Fibroblast of the conjunctiva (primary cell): ENCODE measurements around the gene TMEM131.

Source experiments
- DNase-seq: peaks from one replicate; pipeline ENCODE4 v3.0.0-alpha.2; 2010; ENCODE audit warnings: low read depth

The TMEM131 gene

DNA sequence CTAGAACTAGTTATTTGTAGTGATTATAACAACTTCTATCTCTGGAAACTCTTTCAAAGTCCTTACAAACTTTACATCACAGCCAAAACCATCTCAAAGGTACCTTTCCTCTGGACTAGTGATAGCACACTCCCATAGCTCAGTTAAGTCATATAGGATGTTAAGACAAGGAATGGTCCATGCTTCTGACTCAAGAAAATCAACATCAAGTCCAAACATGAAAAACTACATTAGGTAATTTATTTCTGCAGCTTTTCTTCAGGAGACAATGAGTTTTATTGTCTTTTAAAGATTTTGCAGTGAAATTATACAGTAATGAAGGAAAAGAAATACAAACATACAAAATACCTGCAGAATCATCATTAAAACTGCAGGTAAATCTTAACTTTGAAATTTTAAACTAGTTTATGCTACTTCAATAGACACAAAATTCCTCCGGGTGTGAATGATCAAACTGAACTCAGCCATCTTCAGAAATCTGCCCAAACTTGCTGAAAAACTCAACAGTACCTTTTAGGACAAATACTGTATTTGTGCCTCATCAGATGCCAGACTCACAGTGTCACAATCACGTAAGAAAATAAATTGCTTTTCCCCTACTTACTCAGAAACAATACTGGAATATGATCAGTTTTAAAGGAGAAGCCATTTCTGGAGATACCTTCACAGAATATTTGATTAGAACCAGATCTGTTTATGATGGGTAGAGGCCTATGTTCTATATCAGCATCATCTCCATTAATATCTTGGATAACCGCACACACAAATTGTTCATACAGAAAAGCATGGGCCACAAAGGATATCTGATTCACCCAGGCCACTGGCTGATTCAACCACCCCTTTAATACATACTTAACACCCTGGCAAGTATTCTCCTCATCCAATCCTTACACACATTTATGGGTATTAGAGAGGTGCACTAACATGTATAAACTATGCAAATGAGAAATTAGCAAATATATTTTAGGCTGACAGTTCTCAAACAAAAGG, 2.6 kb downstream of the TMEM131 start:
- no peak for DNase-seq

GRCh38 chr2:97991081-97991856, 4.5 kb downstream of the TMEM131 start:
- DNase-seq: no peak

DNA sequence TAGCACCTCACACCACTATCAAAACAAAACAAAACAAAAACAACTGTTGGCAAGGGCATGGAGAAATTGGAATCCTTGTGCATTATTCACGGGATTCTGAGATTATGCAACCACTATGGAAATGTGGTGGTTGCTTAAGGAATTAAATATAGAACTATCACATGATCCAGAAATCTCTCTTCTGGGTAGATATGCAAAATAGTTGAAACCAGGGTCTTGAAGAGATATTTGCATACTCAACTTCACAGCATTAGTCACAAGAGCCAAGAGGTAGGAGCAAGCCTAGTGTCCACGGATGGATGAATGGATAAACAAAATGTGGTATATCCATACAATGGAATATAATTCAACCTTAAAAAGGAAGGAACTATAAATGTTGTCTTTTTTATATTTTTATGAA, 7.0 kb downstream of the TMEM131 start:
- no peak for DNase-seq

- DNase-seq: no peak
Measured at GRCh38 chr2:97985998-97986397, 9.8 kb downstream of the TMEM131 start.

DNA sequence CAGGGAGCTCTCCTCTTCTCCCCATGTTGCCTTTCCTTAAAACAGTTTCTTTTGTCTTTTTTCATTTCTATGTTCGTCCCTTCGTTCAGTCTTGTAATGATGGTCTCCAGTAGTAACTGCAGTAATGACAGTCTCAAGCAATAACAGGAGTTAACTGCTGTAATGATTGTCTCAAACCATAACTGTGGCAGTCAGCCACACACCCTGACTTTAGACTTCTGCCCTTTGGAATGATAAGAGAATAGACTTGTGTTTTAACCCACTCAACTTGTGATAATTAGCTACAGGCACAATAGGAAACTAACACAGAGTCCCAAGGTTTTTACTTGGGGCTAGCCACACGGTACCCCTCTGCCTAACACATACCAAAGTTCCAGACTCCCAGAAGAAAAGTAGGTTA, 12.1 kb downstream of the TMEM131 start:
- DNase-seq: no peak

DNA sequence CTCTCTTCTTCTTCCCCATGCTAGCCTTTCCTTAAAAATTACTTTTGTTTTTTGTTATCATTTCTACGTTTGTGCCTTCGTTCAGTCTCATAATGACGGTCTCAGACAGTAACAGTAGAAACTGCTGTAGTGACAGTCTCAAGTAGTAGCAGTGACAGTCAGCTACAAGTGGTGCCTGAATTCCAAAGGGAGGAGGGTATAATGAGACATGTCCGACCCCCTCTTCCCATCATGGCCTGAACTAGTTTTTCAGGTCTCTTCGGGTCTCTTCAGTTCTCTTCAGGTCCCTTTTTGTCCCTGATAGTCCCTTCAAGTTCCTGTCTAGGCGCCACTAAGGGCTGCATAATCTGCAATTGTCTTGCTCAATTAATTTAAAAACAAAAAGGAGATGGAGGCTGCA, 12.6 kb downstream of the TMEM131 start:
- no peak for DNase-seq

GRCh38 chr2:97982621-97983020, 13.1 kb downstream of the TMEM131 start:
- no peak for DNase-seq

- DNase-seq: no peak
Measured at GRCh38 chr2:97981961-97982360, 13.8 kb downstream of the TMEM131 start.

DNA sequence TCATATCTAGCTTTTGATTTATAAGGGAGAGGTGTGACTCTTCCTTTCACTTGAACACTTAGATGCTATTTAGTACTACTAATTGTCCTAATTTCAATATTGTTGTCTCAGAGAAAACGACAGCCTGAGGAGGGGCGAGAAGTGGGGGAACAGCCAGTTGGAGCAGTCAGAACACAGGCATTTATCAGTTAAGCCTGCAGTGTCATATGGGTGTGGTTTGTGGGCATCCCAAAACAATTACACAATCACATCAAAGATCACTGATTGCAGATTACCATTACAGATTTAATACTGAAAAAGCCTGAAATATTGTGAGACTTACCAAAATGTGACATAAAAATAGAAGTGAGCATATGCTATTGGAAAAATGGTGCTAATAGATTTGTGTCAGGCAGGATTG, 15.8 kb downstream of the TMEM131 start:
- no peak for DNase-seq

DNA sequence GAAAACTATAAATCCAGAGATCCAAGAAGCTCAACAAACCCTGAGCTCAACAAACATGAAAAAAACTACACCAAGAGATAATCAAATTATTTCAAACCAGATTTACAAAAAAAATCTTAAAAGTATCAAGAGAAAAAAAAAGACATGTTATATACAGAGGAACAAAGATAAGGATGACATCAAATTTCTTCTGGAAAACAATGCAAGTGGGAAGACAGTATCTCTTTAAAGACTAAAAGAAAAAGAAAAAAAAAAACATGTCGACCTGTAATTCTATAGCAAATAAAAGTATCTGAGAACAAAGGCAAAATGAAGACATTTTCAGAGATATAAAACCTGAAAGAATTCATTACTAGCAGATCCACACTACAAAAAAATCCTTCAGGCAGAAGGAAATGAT, 21.3 kb downstream of the TMEM131 start:
- DNase-seq: no peak

GRCh38 chr2:97970293-97971060, 25.3 kb downstream of the TMEM131 start:
- DNase-seq: no peak

DNA sequence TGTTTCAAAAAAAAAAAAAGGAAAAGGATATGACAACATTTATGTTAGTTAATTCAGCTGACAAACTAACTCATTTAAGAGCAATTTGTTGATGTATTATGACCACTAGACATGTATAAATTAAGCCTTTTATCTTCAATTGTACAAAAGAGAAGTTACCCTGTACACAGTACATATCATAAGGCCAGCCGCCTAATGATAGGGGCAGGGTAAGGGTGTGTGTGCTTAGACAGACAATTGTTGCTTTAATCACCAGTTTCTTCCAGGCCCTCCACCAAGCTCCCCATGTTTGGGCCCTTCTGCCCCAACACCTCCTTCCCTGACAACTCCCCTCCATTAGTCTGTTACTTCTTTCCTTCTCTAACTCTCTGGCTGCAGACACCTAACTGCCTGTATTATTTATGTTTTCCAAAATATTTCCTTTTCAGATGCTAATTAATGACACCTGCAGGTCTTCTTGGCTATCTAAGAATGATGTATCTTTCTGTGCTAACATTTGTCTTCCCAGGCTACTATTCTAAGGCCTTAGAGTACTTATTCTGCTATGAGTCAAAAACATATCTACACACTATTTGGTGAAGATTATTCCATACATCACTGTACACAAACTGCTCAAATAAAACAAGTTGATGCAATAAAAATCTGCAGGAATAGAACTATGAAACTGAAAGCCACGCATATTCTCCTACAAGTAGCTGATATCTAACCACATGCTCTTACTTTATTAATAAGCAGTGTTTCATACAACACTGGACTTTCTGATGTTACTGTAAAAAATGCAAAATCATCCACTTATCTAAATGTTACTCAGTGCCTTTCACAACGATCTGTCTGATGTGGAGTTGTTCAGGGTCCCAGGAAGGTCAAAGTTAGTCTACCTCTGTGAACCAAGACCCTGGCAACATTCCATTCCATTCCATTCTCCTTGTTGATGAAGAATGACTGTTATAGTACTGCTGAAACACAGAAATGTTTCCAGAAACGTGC, 26.4 kb downstream of the TMEM131 start:
- DNase-seq: no peak

GRCh38 chr2:97967931-97968627, 27.7 kb downstream of the TMEM131 start:
- no peak for DNase-seq

DNA sequence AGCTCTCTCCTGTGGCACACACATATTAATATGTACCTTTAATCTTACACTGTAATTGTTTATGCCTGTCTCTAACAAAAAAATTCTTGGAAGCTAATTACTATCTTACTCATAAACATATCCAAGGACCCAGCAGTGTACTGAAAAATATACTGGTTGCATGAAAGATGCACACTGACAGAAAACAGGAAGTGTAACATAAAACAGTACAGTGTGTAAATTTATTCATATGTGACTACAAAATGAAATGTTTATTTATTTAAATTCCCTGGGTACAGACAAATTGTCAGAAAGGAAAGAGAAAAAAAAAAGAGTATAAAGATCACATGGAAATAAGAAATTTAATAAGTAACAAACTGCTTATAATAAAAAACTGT, 28.5 kb downstream of the TMEM131 start:
- DNase-seq: no peak

DNA sequence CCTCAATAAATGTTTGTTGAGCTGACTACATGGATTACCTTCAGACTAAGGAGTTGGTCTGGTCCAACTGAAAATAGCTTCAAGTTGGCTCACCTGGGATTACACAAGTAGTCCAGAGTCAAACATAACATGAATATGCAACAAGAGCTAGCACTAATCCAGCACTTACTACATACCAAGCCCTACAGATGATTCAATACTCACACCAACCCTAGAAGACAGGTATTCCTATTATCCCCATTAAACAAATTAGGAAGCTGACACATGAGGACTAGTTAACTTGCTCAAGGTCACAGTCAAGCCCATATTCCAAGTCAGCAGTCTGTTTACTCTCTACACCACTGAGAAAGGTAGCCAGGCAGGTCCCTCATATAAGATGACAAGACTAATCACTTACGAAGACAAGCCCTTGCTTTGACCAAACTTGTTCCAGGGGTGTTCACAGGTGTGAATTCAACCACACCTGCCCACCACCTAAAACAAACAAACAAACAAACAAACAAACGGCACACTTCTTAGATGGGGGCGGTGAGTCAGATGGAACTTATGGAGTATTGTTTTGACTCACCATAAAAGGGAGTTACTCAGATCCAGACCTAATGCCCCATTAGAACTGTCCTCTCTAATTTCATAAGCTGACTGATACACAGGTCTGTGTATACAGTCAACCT, 29.1 kb downstream of the TMEM131 start:
- DNase-seq: no peak

DNA sequence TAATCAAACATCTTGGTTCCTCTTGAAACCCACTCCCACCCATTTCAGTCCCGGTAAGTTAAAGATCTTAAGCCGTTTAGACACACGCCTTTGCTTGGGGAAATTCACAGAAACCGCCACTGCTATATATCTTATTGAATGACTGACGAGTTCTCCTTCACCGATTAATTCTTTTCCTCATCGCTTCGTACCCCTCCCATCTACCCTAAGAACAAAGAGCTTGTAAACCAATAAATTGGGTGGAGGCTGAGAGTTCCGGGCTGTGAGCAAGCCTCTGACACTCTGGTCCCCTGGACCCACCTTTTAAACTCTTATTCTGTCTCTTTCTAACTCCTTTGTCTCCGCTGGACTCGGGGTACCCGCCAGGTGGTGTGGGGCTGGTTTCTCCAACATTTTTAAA, 30.6 kb downstream of the TMEM131 start:
- no peak for DNase-seq

- no peak for DNase-seq
Measured at GRCh38 chr2:97963880-97964279, 31.9 kb downstream of the TMEM131 start.

DNA sequence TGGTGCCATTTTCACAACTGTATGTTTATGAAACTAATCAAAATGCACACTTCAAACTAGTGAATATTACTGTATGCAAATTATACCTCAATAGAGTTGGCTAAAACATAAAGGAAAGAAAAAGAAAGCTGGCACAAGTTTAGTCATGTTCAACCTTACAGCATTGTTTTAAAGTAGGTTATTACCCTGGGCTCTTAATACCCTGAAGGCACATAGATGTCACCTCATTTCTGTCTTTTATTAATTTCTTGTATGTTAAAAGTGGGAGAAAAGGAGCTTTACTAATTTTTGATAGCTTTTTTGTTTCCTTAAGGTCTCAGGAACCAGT, 32.7 kb downstream of the TMEM131 start:
- no peak for DNase-seq

DNA sequence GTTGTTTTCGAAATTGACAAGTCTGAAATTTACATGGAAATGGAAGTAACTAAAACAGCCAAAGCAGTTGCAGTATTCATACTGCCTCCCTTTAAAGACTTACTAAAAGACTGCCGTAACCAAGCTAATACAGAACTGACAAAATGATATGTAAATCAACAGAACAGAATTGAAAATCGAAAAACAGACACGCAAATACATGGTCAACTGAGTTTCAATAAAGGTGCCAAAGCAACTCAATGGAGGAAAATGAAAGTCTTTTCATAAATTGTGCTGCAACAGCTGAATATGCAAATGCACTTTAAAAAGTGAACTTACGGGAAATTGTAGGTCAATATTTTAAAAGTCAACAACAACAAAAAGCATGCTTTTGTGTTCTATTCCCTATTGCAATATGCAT, 34.2 kb downstream of the TMEM131 start:
- no peak for DNase-seq

DNA sequence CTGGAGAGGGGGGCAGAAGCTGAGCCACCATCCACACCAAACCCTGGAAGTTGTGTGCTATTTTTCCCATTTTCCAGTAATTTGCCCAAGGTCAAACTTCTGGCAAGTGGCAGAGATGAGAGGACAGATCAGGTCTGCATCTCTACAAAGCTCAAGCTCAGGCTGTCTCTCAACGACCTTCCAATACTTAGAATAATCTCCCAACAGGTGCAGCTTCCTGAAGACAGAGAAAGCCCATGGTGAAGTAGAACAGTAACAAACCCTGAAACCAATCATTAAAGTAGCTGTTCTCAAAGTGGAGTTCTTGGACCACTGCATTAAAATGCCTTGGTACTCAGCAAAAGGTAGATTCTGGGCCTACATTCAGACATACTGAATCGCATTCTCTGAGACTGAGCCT, 37.6 kb downstream of the TMEM131 start:
- no peak for DNase-seq
